WERI-Rb-1 (cell line): ENCODE results near the gene MSX2.

Experiments
- DNase-seq: peaks from one replicate; pipeline ENCODE4 v3.0.0-alpha.2; 2020
- H3K27ac ChIP-seq: fragments of 250-450 bp; sonication (Bioruptor Pico); 2 replicates; pipeline ENCODE4 v1.5.1; 2020; ENCODE audit warnings: mild to moderate bottlenecking, moderate library complexity
- H3K27me3 ChIP-seq: fragments of 250-450 bp; sonication (Bioruptor Pico); 2 replicates; pipeline ENCODE4 v1.5.1; 2021; ENCODE audit warnings: mild to moderate bottlenecking, low read depth, moderate library complexity; ENCODE audit not compliant: insufficient read depth, severe bottlenecking
- H3K36me3 ChIP-seq: fragments of 250-450 bp; sonication (Bioruptor Pico); 2 replicates; pipeline ENCODE4 v1.5.1; 2020; ENCODE audit warnings: mild to moderate bottlenecking, moderate library complexity
- H3K4me3 ChIP-seq: 2 replicates; pipeline ENCODE4 v1.5.1; 2011; ENCODE audit warnings: low read depth, mild to moderate bottlenecking, control low read depth, low read length
- H3K9me3 ChIP-seq: fragments of 250-450 bp; sonication (Bioruptor Pico); 2 replicates; pipeline ENCODE4 v1.5.1; 2021; ENCODE audit warnings: mild to moderate bottlenecking, moderate library complexity; ENCODE audit not compliant: severe bottlenecking
- TF ChIP-seq, protein P1 (sequence below): IDR thresholded peaks from 2 replicates; pipeline ENCODE4 v1.5.1; 2011; ENCODE audit warnings: low read depth, mild to moderate bottlenecking, control low read depth, inconsistent platforms, low read length

MSX2 gene

DNA sequence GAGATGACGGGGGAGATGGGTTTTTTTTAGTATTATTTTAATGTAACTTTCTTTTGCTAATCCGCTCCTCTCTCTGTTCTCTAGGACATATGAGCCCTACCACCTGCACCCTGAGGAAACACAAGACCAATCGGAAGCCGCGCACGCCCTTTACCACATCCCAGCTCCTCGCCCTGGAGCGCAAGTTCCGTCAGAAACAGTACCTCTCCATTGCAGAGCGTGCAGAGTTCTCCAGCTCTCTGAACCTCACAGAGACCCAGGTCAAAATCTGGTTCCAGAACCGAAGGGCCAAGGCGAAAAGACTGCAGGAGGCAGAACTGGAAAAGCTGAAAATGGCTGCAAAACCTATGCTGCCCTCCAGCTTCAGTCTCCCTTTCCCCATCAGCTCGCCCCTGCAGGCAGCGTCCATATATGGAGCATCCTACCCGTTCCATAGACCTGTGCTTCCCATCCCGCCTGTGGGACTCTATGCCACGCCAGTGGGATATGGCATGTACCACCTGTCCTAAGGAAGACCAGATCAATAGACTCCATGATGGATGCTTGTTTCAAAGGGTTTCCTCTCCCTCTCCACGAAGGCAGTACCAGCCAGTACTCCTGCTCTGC, 4.8 kb downstream of the MSX2 start:
- Histone ChIP-seq H3K36me3 (no peaks in the 10 kb centered on the region), H3K9me3 (peaks cover 5% of the 10 kb centered on the region), H3K27ac (no peak overlapping the region), H3K4me3 (no peak overlapping the region), H3K27me3 (peaks cover 93% of the 10 kb centered on the region)
- no peak for DNase-seq
- TF ChIP-seq, protein P1, sequence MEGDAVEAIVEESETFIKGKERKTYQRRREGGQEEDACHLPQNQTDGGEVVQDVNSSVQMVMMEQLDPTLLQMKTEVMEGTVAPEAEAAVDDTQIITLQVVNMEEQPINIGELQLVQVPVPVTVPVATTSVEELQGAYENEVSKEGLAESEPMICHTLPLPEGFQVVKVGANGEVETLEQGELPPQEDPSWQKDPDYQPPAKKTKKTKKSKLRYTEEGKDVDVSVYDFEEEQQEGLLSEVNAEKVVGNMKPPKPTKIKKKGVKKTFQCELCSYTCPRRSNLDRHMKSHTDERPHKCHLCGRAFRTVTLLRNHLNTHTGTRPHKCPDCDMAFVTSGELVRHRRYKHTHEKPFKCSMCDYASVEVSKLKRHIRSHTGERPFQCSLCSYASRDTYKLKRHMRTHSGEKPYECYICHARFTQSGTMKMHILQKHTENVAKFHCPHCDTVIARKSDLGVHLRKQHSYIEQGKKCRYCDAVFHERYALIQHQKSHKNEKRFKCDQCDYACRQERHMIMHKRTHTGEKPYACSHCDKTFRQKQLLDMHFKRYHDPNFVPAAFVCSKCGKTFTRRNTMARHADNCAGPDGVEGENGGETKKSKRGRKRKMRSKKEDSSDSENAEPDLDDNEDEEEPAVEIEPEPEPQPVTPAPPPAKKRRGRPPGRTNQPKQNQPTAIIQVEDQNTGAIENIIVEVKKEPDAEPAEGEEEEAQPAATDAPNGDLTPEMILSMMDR: no peak

DNA sequence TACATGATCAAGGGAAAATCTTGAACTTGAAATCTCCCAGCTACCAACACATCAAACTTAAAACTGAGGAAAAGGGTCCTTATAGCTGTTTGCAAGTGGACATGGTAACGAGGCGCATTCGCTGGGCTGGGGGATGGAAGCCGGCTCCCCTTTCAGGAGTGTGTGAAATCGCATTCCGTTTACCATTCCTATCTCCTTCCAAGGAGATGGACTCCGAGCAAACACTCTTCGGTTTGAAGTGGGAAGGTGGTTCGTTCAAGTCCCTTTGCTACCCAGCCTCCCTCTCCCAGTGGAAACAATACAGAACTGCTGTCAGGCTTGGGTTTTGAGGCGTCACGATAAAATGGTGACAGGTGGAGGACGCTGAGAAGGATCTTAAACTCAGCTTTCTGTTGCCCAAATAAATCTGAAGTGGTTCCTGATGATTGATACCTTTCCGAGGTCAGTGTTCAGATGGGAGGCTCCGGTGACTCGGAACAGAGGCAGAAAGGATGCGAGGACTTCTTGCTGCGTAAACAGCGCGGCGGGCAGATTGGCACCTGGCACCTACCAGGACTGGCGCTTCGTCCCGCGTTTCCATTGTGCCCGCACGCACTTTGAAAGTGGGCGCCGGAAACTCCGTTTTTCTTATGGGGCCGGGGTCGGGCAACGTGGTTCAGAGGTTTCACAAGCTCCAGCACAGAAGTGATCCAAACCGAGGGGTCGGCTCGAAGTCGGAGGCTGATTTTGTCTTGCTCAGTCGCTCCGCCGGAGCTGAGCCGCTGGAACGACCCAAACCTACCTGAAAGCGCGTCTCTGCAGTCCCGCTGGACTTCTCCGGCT, 7.0 kb downstream of the MSX2 start:
- Histone ChIP-seq H3K36me3 (no peaks in the 10 kb centered on the region), H3K27me3 (peaks cover 95% of the 10 kb centered on the region), H3K9me3 (no peaks in the 10 kb centered on the region), H3K27ac (no peak overlapping the region), H3K4me3 (no peak overlapping the region)
- DNase-seq: no peak
- TF ChIP-seq, protein P1: no peak

DNA sequence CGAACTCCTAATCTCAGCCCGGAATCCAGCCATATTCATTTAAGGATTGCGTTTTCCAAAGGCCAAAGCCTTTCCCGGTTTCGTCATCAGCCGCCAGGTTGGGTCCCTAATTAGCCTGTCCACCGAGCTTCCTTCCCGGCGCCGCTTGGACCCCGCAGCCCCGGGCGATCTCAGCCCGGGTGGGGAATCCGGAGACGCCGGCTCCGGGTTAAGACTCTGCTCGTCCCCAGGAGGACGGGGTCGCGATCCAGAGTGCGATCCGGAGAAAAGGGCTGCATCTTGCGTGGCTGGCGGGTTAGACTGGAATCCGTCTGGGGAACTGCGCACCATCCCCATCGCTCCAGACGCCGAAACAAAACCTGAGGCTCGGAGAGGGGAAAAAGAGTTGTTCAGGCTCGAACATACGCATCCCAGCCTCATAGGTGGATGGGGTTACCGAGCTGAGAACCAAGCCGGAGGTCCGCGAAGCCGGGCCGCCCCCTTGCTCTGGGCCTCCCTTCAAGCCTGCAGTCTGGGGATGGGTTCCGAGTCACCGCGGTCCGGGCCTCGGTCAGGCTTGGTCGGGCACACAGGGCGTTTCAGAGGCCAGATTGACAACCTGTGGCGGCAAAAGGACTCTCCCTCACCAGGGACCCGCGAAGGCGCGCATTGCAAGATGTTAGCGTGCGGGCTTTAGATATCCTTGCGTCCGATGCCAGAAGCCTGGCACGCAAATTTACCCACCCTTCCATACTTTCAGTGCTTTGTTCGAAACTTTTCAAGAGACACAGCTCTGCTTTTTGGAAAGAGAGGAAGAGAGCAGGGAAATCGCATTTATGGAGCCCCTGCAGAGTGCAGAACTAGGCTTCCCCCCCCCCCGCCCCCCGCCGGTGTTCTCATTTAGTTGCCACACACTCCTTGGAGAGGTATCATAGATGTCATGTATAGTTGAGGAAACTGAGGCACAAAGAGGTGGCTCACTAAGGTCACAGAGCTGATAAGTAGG, 7.9 kb downstream of the MSX2 start:
- no peak for DNase-seq
- TF ChIP-seq, protein P1: no peak
- Histone ChIP-seq H3K27ac (no peak overlapping the region), H3K9me3 (no peaks in the 10 kb centered on the region), H3K36me3 (no peaks in the 10 kb centered on the region), H3K27me3 (peaks cover 95% of the 10 kb centered on the region), H3K4me3 (no peak overlapping the region)

DNA sequence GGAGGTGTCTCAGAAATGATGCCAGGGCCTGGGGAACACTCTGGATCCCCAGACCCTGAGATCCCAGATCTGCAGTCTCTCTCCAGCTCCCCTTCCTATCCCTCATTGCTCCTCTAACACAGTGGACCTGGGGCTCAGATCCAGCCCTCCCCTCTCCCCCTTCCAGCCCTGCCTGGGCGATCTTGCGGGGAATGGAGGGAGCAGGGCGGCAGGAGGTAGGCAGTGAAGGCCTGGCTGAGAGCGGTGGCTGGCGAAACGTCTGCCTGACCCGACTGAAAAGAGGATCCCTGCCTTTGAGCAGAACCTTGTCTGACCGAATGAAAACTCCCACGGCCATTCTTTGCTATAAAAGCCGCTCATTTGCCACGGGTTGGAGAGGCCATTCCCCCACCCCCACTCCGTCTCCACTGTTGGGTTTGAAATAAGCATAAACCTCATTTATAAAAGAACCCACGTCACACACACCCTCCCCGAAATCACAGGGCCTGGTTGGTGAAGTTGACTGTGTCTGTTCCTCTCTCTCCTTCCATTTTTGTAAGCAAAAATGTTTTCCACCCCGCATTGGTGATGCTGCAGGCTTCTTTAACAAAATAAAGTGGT, 8.8 kb downstream of the MSX2 start:
- no peak overlapping the region for H3K27ac ChIP-seq
- no peaks in the 10 kb centered on the region for H3K9me3 ChIP-seq
- peaks cover 95% of the 10 kb centered on the region for H3K27me3 ChIP-seq
- DNase-seq: no peak
- TF ChIP-seq, protein P1: no peak
- no peak overlapping the region for H3K4me3 ChIP-seq
- H3K36me3 ChIP-seq: no peaks in the 10 kb centered on the region

DNA sequence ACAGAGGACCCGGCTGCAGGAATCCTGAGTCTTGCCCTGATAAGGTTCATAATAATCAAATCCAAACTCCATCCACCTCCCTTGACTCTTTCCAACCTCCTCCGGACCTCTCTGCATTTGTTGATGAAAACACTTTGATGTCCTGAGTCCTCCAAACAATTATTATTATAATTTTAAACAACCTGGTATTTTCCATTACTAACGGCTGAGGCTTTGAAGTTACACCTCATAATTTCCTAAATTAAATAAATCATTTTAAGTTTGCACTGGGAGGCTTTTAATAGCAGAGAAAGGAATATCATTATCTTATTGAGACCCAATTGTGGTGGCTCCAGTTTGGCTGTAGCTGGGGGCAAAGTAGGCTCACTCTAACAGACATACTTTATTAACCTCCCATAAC, 9.5 kb downstream of the MSX2 start:
- Histone ChIP-seq H3K9me3 (no peaks in the 10 kb centered on the region), H3K27me3 (peaks cover 91% of the 10 kb centered on the region), H3K27ac (no peak overlapping the region), H3K36me3 (no peaks in the 10 kb centered on the region), H3K4me3 (no peak overlapping the region)
- TF ChIP-seq, protein P1: no peak
- DNase-seq: no peak
